GM18907 (cell line): ENCODE measurements around the gene CCDC137.
A peak's percentile ranks its signal among the peaks of the same experiment; 100 is the strongest.
"Not testable (repeated sequence)": the region's sequence is repeated elsewhere in the genome, so short reads cannot be mapped to it uniquely, and the experiment has no call there.

Source experiments
- ATAC-seq: cut with Tn5 transposase; IDR thresholded peaks from one replicate; pipeline ENCODE4 v1.9.1; 2021; ENCODE audit warnings: mild to moderate bottlenecking, moderate library complexity; ENCODE audit not compliant: unreplicated experiment

The CCDC137 gene

GRCh38 chr17:81650951-81651350 is 15.6 kb upstream of the CCDC137 start:
- ATAC-seq = no peak

GRCh38 chr17:81651692-81652091 is 14.8 kb upstream of the CCDC137 start:
- ATAC-seq = no peak

GRCh38 chr17:81652906-81653771 is 13.4 kb upstream of the CCDC137 start:
- ATAC-seq = no peak

GRCh38 chr17:81655378-81656117 is 11.0 kb upstream of the CCDC137 start:
- ATAC-seq = no peak

- no peak for ATAC-seq
Observed at GRCh38 chr17:81656118-81656743, 10.3 kb upstream of the CCDC137 start, which contains the start of gene PDE6G. TSS of gene PDE6G (minus strand) at chr17:81656542. CDS start at chr17:81653305, 3,237 bp downstream.

- no peak for ATAC-seq
Observed at GRCh38 chr17:81656835-81657234, 9.7 kb upstream of the CCDC137 start.

- no peak for ATAC-seq
Observed at GRCh38 chr17:81659038-81659437, 7.5 kb upstream of the CCDC137 start.

- no peak for ATAC-seq
Observed at GRCh38 chr17:81660441-81660840, 6.1 kb upstream of the CCDC137 start.

GRCh38 chr17:81662002-81662401 is 4.5 kb upstream of the CCDC137 start:
- ATAC-seq = no peak

GRCh38 chr17:81664051-81664470 is 2.5 kb upstream of the CCDC137 start:
- ATAC-seq = no peak

- ATAC-seq = peak; percentile 9
Observed at GRCh38 chr17:81665205-81666091, 1.1 kb upstream of the CCDC137 start.

- ATAC-seq = no peak
Observed at GRCh38 chr17:81666092-81666341, 520 bp upstream of the CCDC137 start.

GRCh38 chr17:81667754-81668153 is 1.2 kb downstream of the CCDC137 start:
- ATAC-seq = no peak

GRCh38 chr17:81672504-81672903 is 6.0 kb downstream of the CCDC137 start:
- ATAC-seq = no peak

- no peak for ATAC-seq
Observed at GRCh38 chr17:81672954-81673353, 6.4 kb downstream of the CCDC137 start.

- no peak for ATAC-seq
Observed at GRCh38 chr17:81673561-81674258, 7.2 kb downstream of the CCDC137 start.

GRCh38 chr17:81675515-81676221 is 9.1 kb downstream of the CCDC137 start:
- not testable (repeated sequence) for ATAC-seq

GRCh38 chr17:81676906-81677305 is 10.4 kb downstream of the CCDC137 start:
- ATAC-seq = no peak

- no peak for ATAC-seq
Observed at GRCh38 chr17:81680150-81680549, 13.6 kb downstream of the CCDC137 start.

- no peak for ATAC-seq
Observed at GRCh38 chr17:81681672-81682071, 15.1 kb downstream of the CCDC137 start.
